Measurements from ENCODE around the gene ZNF735.

GRCh38 chr7:64206903-64207302 is at the start of gene ZNF735:
- TF ChIP-seq MAZ (IDR thresholded peaks at IDR 0.05; ENCODE audit: borderline replicate concordance, low read depth, low read length) (no peak), NR3C1 (IDR thresholded peaks at IDR 0.05) (no peak), CTCF (IDR thresholded peaks at IDR 0.05) (no peak), POLR2A (IDR thresholded peaks at IDR 0.05; ENCODE audit: low read length) (no peak), CHD2 (IDR thresholded peaks at IDR 0.05; ENCODE audit: low read length, partially characterized antibody) (no peak), ELK1 (IDR thresholded peaks at IDR 0.05; ENCODE audit: low read depth, low read length) (no peak), ESRRA (IDR thresholded peaks at IDR 0.05; ENCODE audit: borderline replicate concordance, low read length) (no peak), RAD21 (conservative IDR thresholded peaks at IDR 0.05 in 1 of 2, IDR thresholded peaks at IDR 0.05 in 1 of 2) (no peak), REST (IDR thresholded peaks at IDR 0.05) (no peak)

All from A549 (cell line).